ENCODE data around the gene B9D2. TPM values are rescaled to one million over a fixed set of nuclear protein-coding genes. Genes with fewer than 3 reads are reported as not detected.

The B9D2 gene
- total and polyA plus RNA-seq, 2 experiments from 2014 or later = 6.0 to 9.6 TPM

GRCh38 chr19:41402010-41402409, 38.1 kb upstream of the B9D2 start:
- H3K36me3 ChIP-seq (replicated peaks; ENCODE audit: insufficient read depth, low read depth) = no peaks in the 10 kb centered on the region
- no peaks in the 10 kb centered on the region for H3K9me2 ChIP-seq (replicated peaks; ENCODE audit: insufficient read depth)
- H3K9me3 ChIP-seq (ENCODE audit: low read depth) = no peaks in the 10 kb centered on the region
- no peak for DNase-seq (ENCODE audit: low spot score)
- no peaks in the 10 kb centered on the region for H3K27me3 ChIP-seq
- H3K4me1 ChIP-seq (ENCODE audit: insufficient read depth) = no peaks in the 10 kb centered on the region
- no peak overlapping the region for H3K27ac ChIP-seq
- no peak overlapping the region for H3K4me3 ChIP-seq
- no peaks in the 10 kb centered on the region for H4K20me1 ChIP-seq (ENCODE audit: insufficient read depth, poor library complexity, severe bottlenecking)
- TF ChIP-seq EZH2phosphoT487 (IDR thresholded peaks at IDR 0.05; ENCODE audit: low read depth, severe bottlenecking, unreplicated experiment) = no peak
- no peak for TF ChIP-seq EZH2 (IDR thresholded peaks at IDR 0.05; ENCODE audit: borderline replicate concordance)
- H3K4me2 ChIP-seq = no peak overlapping the region
- WGBS (ENCODE audit: low lambda C conversion rate, missing lambda C conversion rate) = 91% methylated on average over 3 of the region's 3 CpGs
- H3K79me2 ChIP-seq = peaks cover 24% of the 10 kb centered on the region
- H2AFZ ChIP-seq = no peak overlapping the region

- no peaks in the 10 kb centered on the region for H3K36me3 ChIP-seq (replicated peaks; ENCODE audit: insufficient read depth, low read depth)
- H3K9me2 ChIP-seq (replicated peaks; ENCODE audit: insufficient read depth) = no peaks in the 10 kb centered on the region
- H3K4me3 ChIP-seq = no peak overlapping the region
- no peak for DNase-seq (ENCODE audit: low spot score)
- no peaks in the 10 kb centered on the region for H3K27me3 ChIP-seq
- no peaks in the 10 kb centered on the region for H4K20me1 ChIP-seq (ENCODE audit: insufficient read depth, poor library complexity, severe bottlenecking)
- H2AFZ ChIP-seq = no peak overlapping the region
- H3K27ac ChIP-seq = no peak overlapping the region
- H3K4me1 ChIP-seq (ENCODE audit: insufficient read depth) = peaks cover under 1% of the 10 kb centered on the region
- no peak for TF ChIP-seq EZH2 (IDR thresholded peaks at IDR 0.05; ENCODE audit: borderline replicate concordance)
- no peak for TF ChIP-seq EZH2phosphoT487 (IDR thresholded peaks at IDR 0.05; ENCODE audit: low read depth, severe bottlenecking, unreplicated experiment)
- no peak for TF ChIP-seq CTCF (IDR thresholded peaks at IDR 0.05; ENCODE audit: poor library complexity)
- no peak overlapping the region for H3K4me2 ChIP-seq
- 82% methylated on average over 4 of the region's 4 CpGs for WGBS (ENCODE audit: low lambda C conversion rate, missing lambda C conversion rate)
- H3K9me3 ChIP-seq (ENCODE audit: low read depth) = no peaks in the 10 kb centered on the region
- H3K79me2 ChIP-seq = peaks cover 25% of the 10 kb centered on the region
These were observed 37.5 kb upstream of the B9D2 start for GRCh38 chr19:41401483-41401882.

GRCh38 chr19:41399525-41399924, 35.6 kb upstream of the B9D2 start:
- H3K4me2 ChIP-seq = no peak overlapping the region

GRCh38 chr19:41399091-41399490, 35.1 kb upstream of the B9D2 start:
- no peak overlapping the region for H3K4me3 ChIP-seq
- peaks cover 31% of the 10 kb centered on the region for H3K79me2 ChIP-seq
- H3K36me3 ChIP-seq (replicated peaks; ENCODE audit: insufficient read depth, low read depth) = no peaks in the 10 kb centered on the region
- peak overlapping the region; percentile 94 for H3K4me2 ChIP-seq
- H3K9me3 ChIP-seq (ENCODE audit: low read depth) = no peaks in the 10 kb centered on the region
- H2AFZ ChIP-seq = no peak overlapping the region
- H3K9me2 ChIP-seq (replicated peaks; ENCODE audit: insufficient read depth) = no peaks in the 10 kb centered on the region
- no peaks in the 10 kb centered on the region for H4K20me1 ChIP-seq (ENCODE audit: insufficient read depth, poor library complexity, severe bottlenecking)
- WGBS (ENCODE audit: low lambda C conversion rate, missing lambda C conversion rate) = 87% methylated on average over 3 of the region's 3 CpGs
- TF ChIP-seq EZH2phosphoT487 (IDR thresholded peaks at IDR 0.05; ENCODE audit: low read depth, severe bottlenecking, unreplicated experiment) = no peak
- no peak for TF ChIP-seq CTCF (IDR thresholded peaks at IDR 0.05; ENCODE audit: poor library complexity)
- TF ChIP-seq EZH2 (IDR thresholded peaks at IDR 0.05; ENCODE audit: borderline replicate concordance) = no peak
- peaks cover 3% of the 10 kb centered on the region for H3K4me1 ChIP-seq (ENCODE audit: insufficient read depth)
- H3K27me3 ChIP-seq = no peaks in the 10 kb centered on the region
- no peak for DNase-seq (ENCODE audit: low spot score)
- no peak overlapping the region for H3K27ac ChIP-seq

More at GRCh38 chr19:41399525-41399924, 35.6 kb upstream of the B9D2 start:
- H2AFZ ChIP-seq = no peak overlapping the region
- H3K27ac ChIP-seq = no peak overlapping the region
- H3K4me3 ChIP-seq = no peak overlapping the region
- TF ChIP-seq EZH2 (IDR thresholded peaks at IDR 0.05; ENCODE audit: borderline replicate concordance) (no peak), CTCF (IDR thresholded peaks at IDR 0.05; ENCODE audit: poor library complexity) (no peak), EZH2phosphoT487 (IDR thresholded peaks at IDR 0.05; ENCODE audit: low read depth, severe bottlenecking, unreplicated experiment) (no peak)
- H3K9me2 ChIP-seq (replicated peaks; ENCODE audit: insufficient read depth) = no peaks in the 10 kb centered on the region
- no peaks in the 10 kb centered on the region for H3K36me3 ChIP-seq (replicated peaks; ENCODE audit: insufficient read depth, low read depth)
- no peak for DNase-seq (ENCODE audit: low spot score)
- WGBS (ENCODE audit: low lambda C conversion rate, missing lambda C conversion rate) = 98% methylated on average over 2 of the region's 2 CpGs
- H3K4me1 ChIP-seq (ENCODE audit: insufficient read depth) = peaks cover 3% of the 10 kb centered on the region
- H3K79me2 ChIP-seq = peaks cover 31% of the 10 kb centered on the region
- H3K27me3 ChIP-seq = no peaks in the 10 kb centered on the region
- no peaks in the 10 kb centered on the region for H4K20me1 ChIP-seq (ENCODE audit: insufficient read depth, poor library complexity, severe bottlenecking)
- no peaks in the 10 kb centered on the region for H3K9me3 ChIP-seq (ENCODE audit: low read depth)

All from hepatocyte (in vitro differentiated cells).